Neural cell (in vitro differentiated cells): ENCODE measurements around the gene CAPN9. TPM values are rescaled to one million over a fixed set of nuclear protein-coding genes. Genes with fewer than 3 reads are reported as not detected.

ENCODE experiments used
- H2AFZ ChIP-seq: fragments of 200-600, 300-800 bp; sonication (generic), shearing (Covaris generic); 2 replicates; pipeline ENCODE4 v1.6.0; 2014; ENCODE audit warnings: low read depth, mild to moderate bottlenecking, antibody characterized with exemption, low read length, moderate library complexity
- H3F3A ChIP-seq: fragments of 200-600 bp; shearing (Covaris generic); 2 replicates; pipeline ENCODE4 v1.6.1; 2016; ENCODE audit warnings: mild to moderate bottlenecking, moderate library complexity, mixed read lengths, antibody characterized with exemption, low read length; ENCODE audit not compliant: insufficient read depth, poor library complexity, severe bottlenecking
- H3K27ac ChIP-seq: fragments of 200-600, 300-800 bp; sonication (generic), shearing (Covaris generic); 2 replicates; pipeline ENCODE4 v1.5.1; 2014; ENCODE audit warnings: mild to moderate bottlenecking, low read length, moderate library complexity
- H3K27me3 ChIP-seq: fragments of 300-800, 200-600 bp; sonication (generic), shearing (Covaris generic); 2 replicates; pipeline ENCODE4 v1.6.0; 2014; ENCODE audit warnings: mild to moderate bottlenecking, low read depth, low read length, moderate library complexity; ENCODE audit not compliant: insufficient read depth
- H3K36me3 ChIP-seq: fragments of 300-800, 200-600 bp; sonication (generic), shearing (Covaris generic); 2 replicates; pipeline ENCODE4 v1.5.1; 2014; ENCODE audit warnings: mild to moderate bottlenecking, antibody characterized with exemption, low read length, moderate library complexity; ENCODE audit not compliant: insufficient read depth
- H3K4me2 ChIP-seq: fragments of 300-800, 200-600 bp; sonication (generic), shearing (Covaris generic); 2 replicates; pipeline ENCODE4 v1.6.0; 2014; ENCODE audit warnings: mild to moderate bottlenecking, low read length
- H3K4me3 ChIP-seq: fragments of 300-800, 200-600 bp; sonication (generic), shearing (Covaris generic); 2 replicates; pipeline ENCODE4 v1.5.1; 2014; ENCODE audit warnings: mild to moderate bottlenecking, low read length, moderate library complexity
- H3K79me2 ChIP-seq: fragments of 200-600 bp; shearing (Covaris generic); replicated peaks from 2 replicates; pipeline ENCODE4 v1.6.0; 2014; ENCODE audit warnings: mild to moderate bottlenecking, low read length, moderate library complexity; ENCODE audit not compliant: insufficient read depth
- H3K9ac ChIP-seq: fragments of 300-800, 200-600 bp; sonication (generic), shearing (Covaris generic); 2 replicates; pipeline ENCODE4 v1.6.1; 2016; ENCODE audit warnings: mild to moderate bottlenecking, low read length, mixed read lengths
- H3K9me2 ChIP-seq: fragments of 200-600 bp; shearing (Covaris generic); 2 replicates; pipeline ENCODE4 v1.6.1; 2016; ENCODE audit warnings: mild to moderate bottlenecking, low read length, mixed read lengths; ENCODE audit not compliant: insufficient read depth
- H3K9me3 ChIP-seq: fragments of 200-600, 300-800 bp; sonication (generic), shearing (Covaris generic); 2 replicates; pipeline ENCODE4 v1.6.1; 2016; ENCODE audit warnings: mild to moderate bottlenecking, mixed run types, low read length, moderate library complexity, mixed read lengths
- H4K20me1 ChIP-seq: fragments of 200-600 bp; shearing (Covaris generic); 2 replicates; pipeline ENCODE4 v1.6.1; 2016; ENCODE audit warnings: mild to moderate bottlenecking, mixed run types; ENCODE audit not compliant: insufficient read depth
- CTCF ChIP-seq: fragments of 450-650 bp; IDR thresholded peaks from 2 replicates; pipeline ENCODE4 v1.5.1; 2014; ENCODE audit warnings: antibody characterized with exemption, mild to moderate bottlenecking, moderate library complexity; ENCODE audit not compliant: poor library complexity, severe bottlenecking
- EP300 ChIP-seq: fragments of 450-650 bp; conservative IDR thresholded peaks from 2 replicates; pipeline ENCODE4 v1.6.1; 2014; ENCODE audit warnings: antibody characterized with exemption, mild to moderate bottlenecking, moderate library complexity; ENCODE audit not compliant: poor library complexity, severe bottlenecking
- EZH2 ChIP-seq: fragments of 200-600, 300-800 bp; shearing (Covaris generic), sonication (generic); IDR thresholded peaks from 2 replicates; pipeline ENCODE4 v1.6.1; 2014; ENCODE audit warnings: antibody characterized with exemption, low read length, borderline replicate concordance, mild to moderate bottlenecking; ENCODE audit not compliant: insufficient read depth, poor library complexity, severe bottlenecking
- MXI1 ChIP-seq: fragments of 450-650 bp; conservative IDR thresholded peaks from 2 replicates; pipeline ENCODE4 v1.6.1; 2014; ENCODE audit warnings: antibody characterized with exemption, mild to moderate bottlenecking; ENCODE audit not compliant: poor library complexity, severe bottlenecking
- POLR2AphosphoS5 ChIP-seq: IDR thresholded peaks from 2 replicates; pipeline ENCODE4 v1.6.1; 2012
- RAD21 ChIP-seq: fragments of 450-650 bp; conservative IDR thresholded peaks from 2 replicates; pipeline ENCODE4 v1.6.1; 2014; ENCODE audit warnings: antibody characterized with exemption, mild to moderate bottlenecking, moderate library complexity
- REST ChIP-seq: IDR thresholded peaks from 2 replicates; pipeline ENCODE4 v1.6.1; 2012; ENCODE audit warnings: borderline replicate concordance
- SMC3 ChIP-seq: fragments of 450-650 bp; conservative IDR thresholded peaks from 2 replicates; pipeline ENCODE4 v1.6.1; 2014; ENCODE audit warnings: antibody characterized with exemption, mild to moderate bottlenecking, moderate library complexity; ENCODE audit not compliant: poor library complexity
- TAF1 ChIP-seq: IDR thresholded peaks from 2 replicates; pipeline ENCODE4 v1.6.1; 2012; ENCODE audit warnings: low read depth
- polyA plus RNA-seq: library from polyadenylated mRNA; depleted of rRNA; stranded (reverse); fragments of >200 nt; gene quantifications from 2 replicates; pipeline ENCODE4 v1.2.3, GENCODE V29; 2014

The CAPN9 gene
- polyA plus RNA-seq, 1 donor from 2014 or later: 0.14 TPM

- Histone ChIP-seq H3K4me3 (no peak overlapping the region), H3K9me3 (no peaks in the 10 kb centered on the region), H3K9ac (no peak overlapping the region), H3K36me3 (no peaks in the 10 kb centered on the region), H3K79me2 (no peaks in the 10 kb centered on the region), H4K20me1 (no peaks in the 10 kb centered on the region), H3K4me2 (no peak overlapping the region), H2AFZ (no peak overlapping the region), H3K27me3 (no peaks in the 10 kb centered on the region), H3K27ac (no peak overlapping the region), H3F3A (no peaks in the 10 kb centered on the region), H3K9me2 (no peaks in the 10 kb centered on the region)
- TF ChIP-seq POLR2AphosphoS5: no peak
- TF ChIP-seq REST: no peak
- TF ChIP-seq RAD21: peak; percentile 11
- no peak for TF ChIP-seq EZH2
- no peak for TF ChIP-seq SMC3
Measured at GRCh38 chr1:230772457-230773395, 25.5 kb downstream of the CAPN9 start.

- H3F3A ChIP-seq: no peaks in the 10 kb centered on the region
- no peaks in the 10 kb centered on the region for H3K27me3 ChIP-seq
- no peak for TF ChIP-seq SMC3
- no peak for TF ChIP-seq TAF1
- no peak for TF ChIP-seq EP300
- no peak overlapping the region for H3K4me2 ChIP-seq
- no peak overlapping the region for H3K9ac ChIP-seq
- H3K9me3 ChIP-seq: no peaks in the 10 kb centered on the region
- H3K27ac ChIP-seq: no peak overlapping the region
- H3K36me3 ChIP-seq: no peaks in the 10 kb centered on the region
- no peaks in the 10 kb centered on the region for H4K20me1 ChIP-seq
- no peak overlapping the region for H2AFZ ChIP-seq
- H3K9me2 ChIP-seq: no peaks in the 10 kb centered on the region
- no peaks in the 10 kb centered on the region for H3K79me2 ChIP-seq
- no peak overlapping the region for H3K4me3 ChIP-seq
Measured at GRCh38 chr1:230773396-230774033, 26.3 kb downstream of the CAPN9 start.

GRCh38 chr1:230778916-230779590, 31.9 kb downstream of the CAPN9 start:
- no peaks in the 10 kb centered on the region for H3K9me3 ChIP-seq
- no peaks in the 10 kb centered on the region for H3K9me2 ChIP-seq
- no peaks in the 10 kb centered on the region for H3K79me2 ChIP-seq
- no peak for TF ChIP-seq RAD21
- TF ChIP-seq EZH2: no peak
- no peak for TF ChIP-seq SMC3
- no peak for TF ChIP-seq REST
- no peak for TF ChIP-seq EP300
- TF ChIP-seq CTCF: no peak
- no peak for TF ChIP-seq MXI1
- H3F3A ChIP-seq: no peaks in the 10 kb centered on the region
- H3K36me3 ChIP-seq: no peaks in the 10 kb centered on the region
- no peak overlapping the region for H2AFZ ChIP-seq
- no peak overlapping the region for H3K9ac ChIP-seq
- H3K27ac ChIP-seq: no peak overlapping the region
- no peaks in the 10 kb centered on the region for H3K27me3 ChIP-seq
- no peak overlapping the region for H3K4me2 ChIP-seq
- H4K20me1 ChIP-seq: no peaks in the 10 kb centered on the region
- no peak overlapping the region for H3K4me3 ChIP-seq
